ENCODE results near the gene ANXA6.

ANXA6 gene

DNA sequence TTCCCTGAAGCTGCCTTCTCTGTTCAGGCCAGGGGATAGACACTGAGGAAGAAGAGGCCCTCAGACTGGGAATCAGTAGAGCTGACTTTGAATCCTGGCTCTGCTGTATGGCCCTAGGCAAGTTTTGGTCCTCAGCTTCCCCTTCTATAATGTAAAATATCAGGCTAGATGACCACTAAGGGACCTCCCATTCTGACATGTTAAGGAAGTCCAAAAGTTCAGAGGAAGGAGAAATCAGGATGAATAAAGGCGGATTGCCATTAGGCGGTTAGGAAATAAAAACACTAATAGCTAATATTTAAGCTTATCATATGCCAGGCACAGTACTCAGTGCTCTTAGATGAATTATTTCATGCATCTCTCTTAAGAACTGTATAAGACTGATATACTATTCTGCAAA, 67.9 kb downstream of the ANXA6 start:
- H3K27ac ChIP-seq (ENCODE audit: low read length), result no peak overlapping the region
- peaks cover 32% of the 10 kb centered on the region for H3K4me1 ChIP-seq (ENCODE audit: control insufficient read depth, insufficient read depth, low read length)
- H3K36me3 ChIP-seq (ENCODE audit: control insufficient read depth in 2 of 2, insufficient read depth in 2 of 2, low read length in 2 of 2), result no peaks in the 10 kb centered on the region
- peaks cover 0 to 2% of the 10 kb centered on the region in 2 donors for H3K27me3 ChIP-seq (ENCODE audit: control insufficient read depth in 1 of 2, insufficient read depth in 2 of 2, low read length in 2 of 2)
- no peak overlapping the region for H3K4me3 ChIP-seq (ENCODE audit: low read length in 2 of 2)
- H3K9me3 ChIP-seq (ENCODE audit: control insufficient read depth in 2 of 2, low read length in 2 of 2), result no peaks in the 10 kb centered on the region
- H3K9ac ChIP-seq (ENCODE audit: low read length in 2 of 2), result no peak overlapping the region

- Histone ChIP-seq H3K36me3 (ENCODE audit: control insufficient read depth in 2 of 2, insufficient read depth in 2 of 2, low read length in 2 of 2) (no peaks in the 10 kb centered on the region), H3K27ac (ENCODE audit: low read length) (no peak overlapping the region), H3K27me3 (ENCODE audit: control insufficient read depth in 1 of 2, insufficient read depth in 2 of 2, low read length in 2 of 2) (peaks cover 0 to 2% of the 10 kb centered on the region in 2 donors), H3K9ac (ENCODE audit: low read length in 2 of 2) (no peak overlapping the region), H3K9me3 (ENCODE audit: control insufficient read depth in 2 of 2, low read length in 2 of 2) (no peaks in the 10 kb centered on the region), H3K4me1 (ENCODE audit: control insufficient read depth, insufficient read depth, low read length) (peaks cover 24% of the 10 kb centered on the region), H3K4me3 (ENCODE audit: low read length in 2 of 2) (no peak overlapping the region)
Measured at GRCh38 chr5:151088986-151089385, 68.6 kb downstream of the ANXA6 start.

DNA sequence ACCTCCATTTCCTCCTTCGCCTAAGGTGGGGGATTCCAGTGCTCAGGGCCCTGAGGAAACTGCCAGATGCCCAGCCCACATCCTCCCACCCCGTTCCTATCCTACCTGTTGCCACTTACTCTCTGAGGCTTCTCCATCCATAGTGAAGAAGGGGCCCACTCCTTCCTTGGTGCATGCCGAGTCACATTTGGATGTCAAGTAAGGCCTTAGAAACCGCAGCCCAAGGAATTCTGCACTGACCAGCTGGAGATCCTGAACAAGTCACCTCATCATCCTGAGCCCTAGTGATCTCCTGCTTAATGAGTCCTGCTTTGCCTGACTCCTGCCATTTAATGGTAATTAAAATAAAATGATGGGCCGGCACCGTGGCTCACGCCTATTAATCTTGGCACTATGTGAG, 70.1 kb downstream of the ANXA6 start:
- Histone ChIP-seq H3K4me3 (ENCODE audit: low read length in 2 of 2) (no peak overlapping the region), H3K27ac (ENCODE audit: low read length) (no peak overlapping the region), H3K9ac (ENCODE audit: low read length in 2 of 2) (no peak overlapping the region)

GRCh38 chr5:151086905-151087360, 70.6 kb downstream of the ANXA6 start:
- H3K4me3 ChIP-seq (ENCODE audit: low read length in 2 of 2), result no peak overlapping the region
- peak overlapping the region in 1 of 2 donors; percentile 32 for H3K9ac ChIP-seq (ENCODE audit: low read length in 2 of 2)
- peaks cover 30% of the 10 kb centered on the region for H3K4me1 ChIP-seq (ENCODE audit: control insufficient read depth, insufficient read depth, low read length)
- no peaks in the 10 kb centered on the region for H3K9me3 ChIP-seq (ENCODE audit: control insufficient read depth in 2 of 2, low read length in 2 of 2)
- H3K27ac ChIP-seq (ENCODE audit: low read length), result no peak overlapping the region
- peaks cover 0 to 2% of the 10 kb centered on the region in 2 donors for H3K27me3 ChIP-seq (ENCODE audit: control insufficient read depth in 1 of 2, insufficient read depth in 2 of 2, low read length in 2 of 2)
- no peaks in the 10 kb centered on the region for H3K36me3 ChIP-seq (ENCODE audit: control insufficient read depth in 2 of 2, insufficient read depth in 2 of 2, low read length in 2 of 2)

More for the DNA sequence above, 70.1 kb downstream of the ANXA6 start:
- H3K27me3 ChIP-seq (ENCODE audit: control insufficient read depth in 1 of 2, insufficient read depth in 2 of 2, low read length in 2 of 2), result peaks cover 0 to 2% of the 10 kb centered on the region in 2 donors
- H3K9me3 ChIP-seq (ENCODE audit: control insufficient read depth in 2 of 2, low read length in 2 of 2), result no peaks in the 10 kb centered on the region
- peaks cover 26% of the 10 kb centered on the region for H3K4me1 ChIP-seq (ENCODE audit: control insufficient read depth, insufficient read depth, low read length)
- H3K36me3 ChIP-seq (ENCODE audit: control insufficient read depth in 2 of 2, insufficient read depth in 2 of 2, low read length in 2 of 2), result no peaks in the 10 kb centered on the region

GRCh38 chr5:151086192-151086869, 71.2 kb downstream of the ANXA6 start:
- no peaks in the 10 kb centered on the region for H3K36me3 ChIP-seq (ENCODE audit: control insufficient read depth in 2 of 2, insufficient read depth in 2 of 2, low read length in 2 of 2)
- peak overlapping the region in 1 of 2 donors; percentile 32 for H3K9ac ChIP-seq (ENCODE audit: low read length in 2 of 2)
- peaks cover 0 to 2% of the 10 kb centered on the region in 2 donors for H3K27me3 ChIP-seq (ENCODE audit: control insufficient read depth in 1 of 2, insufficient read depth in 2 of 2, low read length in 2 of 2)
- H3K27ac ChIP-seq (ENCODE audit: low read length), result peak overlapping the region; percentile 49
- H3K4me1 ChIP-seq (ENCODE audit: control insufficient read depth, insufficient read depth, low read length), result peaks cover 33% of the 10 kb centered on the region
- no peaks in the 10 kb centered on the region for H3K9me3 ChIP-seq (ENCODE audit: control insufficient read depth in 2 of 2, low read length in 2 of 2)
- H3K4me3 ChIP-seq (ENCODE audit: low read length in 2 of 2), result no peak overlapping the region

GRCh38 chr5:151085517-151086041, 72.0 kb downstream of the ANXA6 start:
- peak overlapping the region; percentile 49 for H3K27ac ChIP-seq (ENCODE audit: low read length)
- no peaks in the 10 kb centered on the region for H3K36me3 ChIP-seq (ENCODE audit: control insufficient read depth in 2 of 2, insufficient read depth in 2 of 2, low read length in 2 of 2)
- no peaks in the 10 kb centered on the region for H3K9me3 ChIP-seq (ENCODE audit: control insufficient read depth in 2 of 2, low read length in 2 of 2)
- H3K9ac ChIP-seq (ENCODE audit: low read length in 2 of 2), result peak overlapping the region in 1 of 2 donors; percentile 5
- H3K4me3 ChIP-seq (ENCODE audit: low read length in 2 of 2), result peak overlapping the region in 1 of 2 donors; percentile 29
- peaks cover 0 to 2% of the 10 kb centered on the region in 2 donors for H3K27me3 ChIP-seq (ENCODE audit: control insufficient read depth in 1 of 2, insufficient read depth in 2 of 2, low read length in 2 of 2)
- H3K4me1 ChIP-seq (ENCODE audit: control insufficient read depth, insufficient read depth, low read length), result peaks cover 33% of the 10 kb centered on the region

GRCh38 chr5:151084363-151084762, 73.2 kb downstream of the ANXA6 start:
- Histone ChIP-seq H3K4me1 (ENCODE audit: control insufficient read depth, insufficient read depth, low read length) (peaks cover 38% of the 10 kb centered on the region), H3K36me3 (ENCODE audit: control insufficient read depth in 2 of 2, insufficient read depth in 2 of 2, low read length in 2 of 2) (no peaks in the 10 kb centered on the region), H3K9me3 (ENCODE audit: control insufficient read depth in 2 of 2, low read length in 2 of 2) (no peaks in the 10 kb centered on the region), H3K27me3 (ENCODE audit: control insufficient read depth in 1 of 2, insufficient read depth in 2 of 2, low read length in 2 of 2) (peaks cover 0 to under 1% of the 10 kb centered on the region in 2 donors), H3K4me3 (ENCODE audit: low read length in 2 of 2) (no peak overlapping the region), H3K27ac (ENCODE audit: low read length) (no peak overlapping the region), H3K9ac (ENCODE audit: low read length in 2 of 2) (no peak overlapping the region)

DNA sequence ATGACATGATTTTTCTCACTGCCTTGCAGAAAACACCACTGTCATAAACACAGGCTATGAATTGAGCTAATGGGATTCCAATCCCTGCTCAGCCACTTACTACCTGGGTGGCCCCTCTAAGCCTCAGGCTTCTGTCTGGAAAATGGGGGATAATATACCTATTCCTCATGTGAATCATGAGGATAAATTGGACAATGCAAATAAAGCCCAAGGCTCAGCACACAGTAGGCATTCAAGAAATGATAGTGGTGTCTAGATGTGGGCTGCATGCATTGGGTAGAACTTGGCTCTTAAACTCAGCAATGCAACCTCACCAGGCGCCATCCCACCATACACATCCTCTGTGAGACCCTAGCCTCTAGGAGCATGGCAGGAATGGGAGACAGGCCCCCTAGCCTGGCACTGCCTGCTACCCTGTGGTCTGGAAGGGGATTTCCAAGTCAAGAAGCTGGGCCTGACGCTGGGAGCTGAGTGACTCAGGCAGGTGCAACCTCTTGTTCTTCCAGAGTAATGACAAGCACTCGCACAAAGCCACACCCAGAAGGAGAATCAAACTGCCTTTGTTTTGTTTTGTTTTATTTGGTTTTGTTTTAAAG, 74.4 kb downstream of the ANXA6 start:
- Histone ChIP-seq H3K4me1 (ENCODE audit: control insufficient read depth, insufficient read depth, low read length) (peaks cover 40% of the 10 kb centered on the region), H3K9me3 (ENCODE audit: control insufficient read depth in 2 of 2, low read length in 2 of 2) (no peaks in the 10 kb centered on the region), H3K27ac (ENCODE audit: low read length) (peak overlapping the region; percentile 6), H3K9ac (ENCODE audit: low read length in 2 of 2) (no peak overlapping the region), H3K27me3 (ENCODE audit: control insufficient read depth in 1 of 2, insufficient read depth in 2 of 2, low read length in 2 of 2) (no peaks in the 10 kb centered on the region), H3K36me3 (ENCODE audit: control insufficient read depth in 2 of 2, insufficient read depth in 2 of 2, low read length in 2 of 2) (no peaks in the 10 kb centered on the region), H3K4me3 (ENCODE audit: low read length in 2 of 2) (no peak overlapping the region)

DNA sequence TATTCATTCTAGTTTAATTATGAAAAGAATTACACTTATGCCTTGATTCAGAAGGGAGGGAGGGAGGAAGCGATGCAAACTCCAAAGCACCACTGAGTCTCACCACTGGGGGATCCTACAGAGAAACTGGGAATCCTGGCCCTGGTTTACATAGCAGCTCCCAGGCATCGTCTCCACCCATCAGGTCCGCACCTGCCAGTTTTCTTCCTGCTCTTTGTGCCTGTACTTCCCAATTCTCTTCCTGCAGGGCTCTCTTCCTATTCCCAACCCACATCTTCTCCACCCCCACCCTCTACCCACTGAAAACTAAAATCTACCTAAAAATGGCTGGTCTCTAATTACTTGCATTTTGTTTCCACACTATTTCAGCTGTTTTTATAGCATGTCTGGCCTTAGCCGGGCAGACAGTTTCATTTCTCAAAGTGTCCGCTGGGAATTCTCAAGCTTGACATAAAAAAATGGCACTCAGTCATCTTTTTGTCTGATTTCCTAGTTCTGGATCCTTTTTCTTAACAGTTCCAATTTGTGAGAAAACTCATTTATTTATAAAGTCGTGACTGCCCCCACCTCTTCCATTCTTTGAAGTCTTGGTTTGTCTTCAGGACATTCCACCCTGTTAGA, 75.2 kb downstream of the ANXA6 start:
- Histone ChIP-seq H3K9me3 (ENCODE audit: control insufficient read depth in 2 of 2, low read length in 2 of 2) (no peaks in the 10 kb centered on the region), H3K9ac (ENCODE audit: low read length in 2 of 2) (peak overlapping the region in 1 of 2 donors; percentile 10), H3K4me3 (ENCODE audit: low read length in 2 of 2) (peak overlapping the region in 1 of 2 donors; percentile 84), H3K27ac (ENCODE audit: low read length) (peak overlapping the region; percentile 6), H3K4me1 (ENCODE audit: control insufficient read depth, insufficient read depth, low read length) (peaks cover 40% of the 10 kb centered on the region), H3K27me3 (ENCODE audit: control insufficient read depth in 1 of 2, insufficient read depth in 2 of 2, low read length in 2 of 2) (no peaks in the 10 kb centered on the region), H3K36me3 (ENCODE audit: control insufficient read depth in 2 of 2, insufficient read depth in 2 of 2, low read length in 2 of 2) (peaks cover 0 to 4% of the 10 kb centered on the region in 2 donors)

DNA sequence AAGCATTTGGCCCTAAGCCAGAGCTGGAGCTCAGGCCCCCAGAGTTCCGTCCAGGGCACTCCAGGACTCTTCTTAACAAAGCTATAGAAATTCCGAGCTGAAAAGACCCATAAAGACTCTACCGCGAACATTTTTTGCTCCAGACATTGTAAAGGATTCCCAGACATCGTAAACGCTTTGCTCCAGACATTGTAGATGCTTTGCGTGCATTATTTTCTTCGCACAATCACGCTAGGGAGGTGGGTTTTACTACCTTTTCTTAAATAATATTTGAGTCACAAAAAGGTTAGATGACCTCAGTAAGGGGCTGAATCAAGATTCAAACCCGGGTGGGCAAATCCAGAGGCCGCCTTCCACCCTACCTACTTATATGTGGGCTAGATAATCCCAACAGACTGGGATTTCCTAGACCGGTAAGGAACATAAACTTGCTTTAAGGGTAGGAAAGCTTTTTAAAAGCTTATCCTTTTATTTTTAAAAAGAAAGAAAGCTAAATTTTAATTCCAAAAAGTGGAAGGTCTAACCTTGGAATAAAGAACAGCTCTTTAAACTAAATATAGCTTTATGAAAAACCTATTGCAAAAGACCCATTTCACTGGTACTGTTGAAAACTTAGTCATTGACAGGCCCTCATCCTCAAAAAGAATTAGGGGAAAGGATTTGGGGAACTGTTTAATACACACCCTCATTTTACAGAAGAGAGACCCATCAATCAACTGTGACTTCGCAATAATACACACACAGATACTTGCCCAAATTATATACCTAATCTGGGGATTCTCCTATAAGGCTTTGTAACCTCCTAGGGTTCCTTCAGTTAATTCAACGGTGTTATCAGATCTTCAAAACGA, 75.9 kb downstream of the ANXA6 start:
- Histone ChIP-seq H3K9me3 (ENCODE audit: control insufficient read depth in 2 of 2, low read length in 2 of 2) (no peaks in the 10 kb centered on the region), H3K4me3 (ENCODE audit: low read length in 2 of 2) (peak overlapping the region; percentile 58 to 84), H3K36me3 (ENCODE audit: control insufficient read depth in 2 of 2, insufficient read depth in 2 of 2, low read length in 2 of 2) (peaks cover 0 to 5% of the 10 kb centered on the region in 2 donors), H3K27me3 (ENCODE audit: control insufficient read depth in 1 of 2, insufficient read depth in 2 of 2, low read length in 2 of 2) (no peaks in the 10 kb centered on the region), H3K27ac (ENCODE audit: low read length) (peak overlapping the region; percentile 98), H3K9ac (ENCODE audit: low read length in 2 of 2) (peak overlapping the region; percentile 96 to 99), H3K4me1 (ENCODE audit: control insufficient read depth, insufficient read depth, low read length) (peaks cover 38% of the 10 kb centered on the region)
